ENCODE data around the gene FNDC3B. TPM values are rescaled to one million over a fixed set of nuclear protein-coding genes. Genes with fewer than 3 reads are reported as not detected.

FNDC3B gene
- total and polyA plus RNA-seq, 2 of the 8 experiments (the other 6 are each of a cell fraction or from before 2014, with no cell fraction given) = 14.1 to 44.4 TPM

GRCh38 chr3:172391592-172392302 is 352.4 kb downstream of the FNDC3B start:
- no peaks in the 10 kb centered on the region for H3K79me1 ChIP-seq (ENCODE audit: low read depth, low read length)
- no peak overlapping the region for H3K14ac ChIP-seq (ENCODE audit: insufficient read length)
- H3K23ac ChIP-seq (ENCODE audit: insufficient read length) = no peak overlapping the region
- no peak overlapping the region for H2BK5ac ChIP-seq (ENCODE audit: low read depth, low read length)
- no peaks in the 10 kb centered on the region for H3K23me2 ChIP-seq (ENCODE audit: low read depth, low read length)
- H3K36me3 ChIP-seq (ENCODE audit: control insufficient read depth in 2 of 4, insufficient read depth in 4 of 4, low read length in 3 of 4) = peaks cover 0 to 3% (median 0%) of the 10 kb centered on the region in 4 experiments; a peak in 2 of 8 replicates
- no peak overlapping the region for H3K18ac ChIP-seq (ENCODE audit: extremely low read depth, low read length)
- ChIA-PET POLR2A (ENCODE audit: partially characterized antibody) (no interaction called here), CTCF (ENCODE audit: partially characterized antibody) (interaction anchor here (0.6 kb wide), 1 partner anchor 36 kb away, joined by 3 read pairs; no protein-coding TSS in a partner anchor)
- no peak overlapping the region for H4K8ac ChIP-seq (ENCODE audit: extremely low read depth, insufficient read depth, low read length)
- H2BK12ac ChIP-seq (ENCODE audit: low read depth, low read length) = no peak overlapping the region
- no peaks in the 10 kb centered on the region for H4K20me1 ChIP-seq (replicated peaks in 1 of 2; ENCODE audit: control insufficient read depth in 1 of 2, insufficient read depth in 2 of 2, low read length in 2 of 2)
- H3K27ac ChIP-seq (ENCODE audit: low read depth, low read length) = no peak overlapping the region
- no peak for FAIRE-seq
- H3K56ac ChIP-seq (replicated peaks; ENCODE audit: insufficient read length, low read depth, low read length) = no peak overlapping the region
- no peak overlapping the region for H2BK120ac ChIP-seq (replicated peaks; ENCODE audit: low read depth, low read length)
- DNase-seq (ENCODE audit: low read depth in 1 of 2, low spot score in 2 of 2) = no peak
- H4K5ac ChIP-seq (ENCODE audit: insufficient read length, low read depth, low read length) = no peak overlapping the region
- H2AK5ac ChIP-seq (ENCODE audit: low read depth, low read length) = no peak overlapping the region
- peaks cover 0 to 3% (median 1%) of the 10 kb centered on the region in 4 experiments; a peak in 2 of 7 replicates for H3K4me1 ChIP-seq (replicated peaks in 1 of 4; ENCODE audit: control insufficient read depth in 3 of 4, insufficient read depth in 4 of 4, low read length in 3 of 4)
- H2BK15ac ChIP-seq (ENCODE audit: low read length) = no peak overlapping the region
- no peaks in the 10 kb centered on the region for H3K27me3 ChIP-seq (replicated peaks in 1 of 4; ENCODE audit: control insufficient read depth in 3 of 4, extremely low read depth in 1 of 4, insufficient read depth in 3 of 4, low read length in 3 of 4)
- no peak overlapping the region for H2AFZ ChIP-seq (ENCODE audit: low read length)
- WGBS, 2 experiments (ENCODE audit: extremely low coverage in 1 of 2, insufficient coverage in 1 of 2, insufficient read length in 1 of 2, insufficient replicate concordance in 2 of 2, low coverage in 1 of 2, low lambda C conversion rate in 2 of 2, missing lambda C conversion rate in 1 of 2) = 82% methylated on average over 5 of the region's 5 CpGs; no CpG with 5 or more reads in 1 of the 2 experiments
- H3K79me2 ChIP-seq (ENCODE audit: control insufficient read depth in 1 of 2, insufficient read depth in 2 of 2, low read length in 2 of 2) = no peaks in the 10 kb centered on the region
- no peak overlapping the region for H2BK20ac ChIP-seq (ENCODE audit: low read length)
- no peak overlapping the region for H3K4me2 ChIP-seq (ENCODE audit: insufficient read depth in 1 of 2, low read depth in 2 of 2, low read length in 2 of 2)
- no peaks in the 10 kb centered on the region for H3K9me3 ChIP-seq (ENCODE audit: insufficient read depth in 2 of 2, low read depth in 1 of 2, low read length in 1 of 2)
- H3K9ac ChIP-seq (replicated peaks in 1 of 4; ENCODE audit: extremely low read depth in 1 of 4, low read depth in 3 of 4, low read length in 3 of 4) = no peak overlapping the region
- no peak overlapping the region for H4K91ac ChIP-seq (replicated peaks; ENCODE audit: insufficient read length, low read length)
- no peak overlapping the region for H3K4ac ChIP-seq (replicated peaks; ENCODE audit: insufficient read length, low read depth, low read length)
- H3K4me3 ChIP-seq (ENCODE audit: extremely low read depth in 1 of 4, insufficient read depth in 2 of 4, low read depth in 3 of 4, low read length in 4 of 4) = no peak overlapping the region
- TF ChIP-seq JUN (IDR thresholded peaks at IDR 0.05; ENCODE audit: low read depth, low read length) (no peak), HDAC2 (IDR thresholded peaks at IDR 0.05; ENCODE audit: borderline replicate concordance in 1 of 2, low read depth in 2 of 2, low read length in 2 of 2) (no peak), KDM1A (IDR thresholded peaks at IDR 0.05; ENCODE audit: borderline replicate concordance, low read length) (no peak), NRF1 (IDR thresholded peaks at IDR 0.05; ENCODE audit: low read depth, low read length) (no peak), MAFK (IDR thresholded peaks at IDR 0.05; ENCODE audit: low read depth, low read length) (no peak), BCL11A (IDR thresholded peaks at IDR 0.05; ENCODE audit: low read depth in 2 of 2, low read length in 2 of 2) (no peak), SRF (IDR thresholded peaks at IDR 0.05; ENCODE audit: low read depth, low read length) (no peak)
- TF ChIP-seq, protein P1, sequence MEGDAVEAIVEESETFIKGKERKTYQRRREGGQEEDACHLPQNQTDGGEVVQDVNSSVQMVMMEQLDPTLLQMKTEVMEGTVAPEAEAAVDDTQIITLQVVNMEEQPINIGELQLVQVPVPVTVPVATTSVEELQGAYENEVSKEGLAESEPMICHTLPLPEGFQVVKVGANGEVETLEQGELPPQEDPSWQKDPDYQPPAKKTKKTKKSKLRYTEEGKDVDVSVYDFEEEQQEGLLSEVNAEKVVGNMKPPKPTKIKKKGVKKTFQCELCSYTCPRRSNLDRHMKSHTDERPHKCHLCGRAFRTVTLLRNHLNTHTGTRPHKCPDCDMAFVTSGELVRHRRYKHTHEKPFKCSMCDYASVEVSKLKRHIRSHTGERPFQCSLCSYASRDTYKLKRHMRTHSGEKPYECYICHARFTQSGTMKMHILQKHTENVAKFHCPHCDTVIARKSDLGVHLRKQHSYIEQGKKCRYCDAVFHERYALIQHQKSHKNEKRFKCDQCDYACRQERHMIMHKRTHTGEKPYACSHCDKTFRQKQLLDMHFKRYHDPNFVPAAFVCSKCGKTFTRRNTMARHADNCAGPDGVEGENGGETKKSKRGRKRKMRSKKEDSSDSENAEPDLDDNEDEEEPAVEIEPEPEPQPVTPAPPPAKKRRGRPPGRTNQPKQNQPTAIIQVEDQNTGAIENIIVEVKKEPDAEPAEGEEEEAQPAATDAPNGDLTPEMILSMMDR (IDR thresholded peaks at IDR 0.05; ENCODE audit: control extremely low read depth in 1 of 3, insufficient read depth in 1 of 3, low read depth in 1 of 3, low read length in 3 of 3) = no peak
